Metanephros (tissue), 1 donor: ENCODE results near the gene CD38. TPM values are rescaled to one million over a fixed set of nuclear protein-coding genes. Genes with fewer than 3 reads are reported as not detected.

Source experiments
- total RNA-seq: library from RNA; depleted of rRNA; stranded (reverse); fragments of >200 nt; gene quantifications from one replicate; pipeline ENCODE4 v1.2.3, GENCODE V29; 2014

The CD38 gene
- 1.9 TPM for total RNA-seq

DNA sequence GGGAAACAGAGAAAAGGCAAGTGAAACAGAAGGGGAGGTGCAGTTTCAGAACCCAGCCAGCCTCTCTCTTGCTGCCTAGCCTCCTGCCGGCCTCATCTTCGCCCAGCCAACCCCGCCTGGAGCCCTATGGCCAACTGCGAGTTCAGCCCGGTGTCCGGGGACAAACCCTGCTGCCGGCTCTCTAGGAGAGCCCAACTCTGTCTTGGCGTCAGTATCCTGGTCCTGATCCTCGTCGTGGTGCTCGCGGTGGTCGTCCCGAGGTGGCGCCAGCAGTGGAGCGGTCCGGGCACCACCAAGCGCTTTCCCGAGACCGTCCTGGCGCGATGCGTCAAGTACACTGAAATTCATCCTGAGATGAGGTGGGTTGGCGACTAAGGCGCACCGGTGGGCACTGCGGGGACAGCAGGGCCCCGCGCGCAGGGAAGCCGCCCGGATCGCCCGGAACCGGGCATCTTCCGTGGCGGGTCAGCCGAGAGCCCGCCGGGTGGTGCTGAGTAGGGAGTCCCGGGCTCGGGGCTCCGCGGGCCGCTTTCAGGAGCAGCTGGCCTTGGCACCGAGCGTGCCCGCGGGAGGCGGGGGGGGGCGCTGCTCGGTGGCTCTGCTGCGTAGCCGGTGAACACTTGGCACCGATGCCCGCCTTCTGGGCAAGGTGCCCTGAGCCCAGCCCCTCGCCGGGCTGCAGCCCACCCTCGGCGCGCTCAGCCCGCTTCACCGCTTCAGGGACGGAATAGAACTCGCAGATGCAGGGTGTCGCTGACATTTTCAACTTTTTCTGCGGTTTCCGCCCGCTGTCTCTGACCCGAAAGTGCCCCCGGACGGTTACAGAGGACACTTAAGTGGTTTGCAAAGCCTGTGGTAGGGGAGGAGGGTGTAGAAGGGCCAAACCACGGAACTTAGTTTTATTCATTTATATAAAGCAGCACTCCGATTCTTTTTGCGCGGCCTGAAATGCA lies at the start of gene CD38:
CD38 (plus strand) TSS at position 40 of the 953 bp plus-strand sequence; CDS start at position 127, 87 bp downstream.

Other genes starting within 250 kb of the CD38 start
- 121 TPM for gene FBXL5, start 123.0 kb upstream of the CD38 start, total RNA-seq
- gene FAM200B, start 96.5 kb upstream of the CD38 start, total RNA-seq: 38.1 TPM
- 10.2 TPM for gene BST1, start 75.3 kb upstream of the CD38 start, total RNA-seq
- gene FGFBP1, start 160.4 kb downstream of the CD38 start, total RNA-seq: 0.12 TPM
- 0.47 TPM for gene FGFBP2, start 184.8 kb downstream of the CD38 start, total RNA-seq